Gastrocnemius medialis (tissue), 4 donors: ENCODE results near the gene FIG4.

Experiments
- POLR2A ChIP-seq, 2 donors: fragments of 450-650 bp; IDR thresholded peaks; one replicate each; pipeline ENCODE4 v1.6.1; 2017; ENCODE audit warnings: antibody characterized with exemption in 2 of 2, mild to moderate bottlenecking in 2 of 2, moderate library complexity in 2 of 2
- TF ChIP-seq, protein P1 (sequence below), 5 experiments: fragments of 450-650 bp in 3 of 5; fragments of 200-600 bp in 2 of 5; sonication (generic) in 2 of 5; IDR thresholded peaks in 4 of 5; conservative IDR thresholded peaks in 1 of 5; 1 replicate in 4 of 5; 2 replicates in 1 of 5; pipeline ENCODE4 v1.5.1; 2016 to 2019; ENCODE audit warnings: antibody characterized with exemption in 5 of 5, mild to moderate bottlenecking in 3 of 5, moderate library complexity in 3 of 5

DNA sequence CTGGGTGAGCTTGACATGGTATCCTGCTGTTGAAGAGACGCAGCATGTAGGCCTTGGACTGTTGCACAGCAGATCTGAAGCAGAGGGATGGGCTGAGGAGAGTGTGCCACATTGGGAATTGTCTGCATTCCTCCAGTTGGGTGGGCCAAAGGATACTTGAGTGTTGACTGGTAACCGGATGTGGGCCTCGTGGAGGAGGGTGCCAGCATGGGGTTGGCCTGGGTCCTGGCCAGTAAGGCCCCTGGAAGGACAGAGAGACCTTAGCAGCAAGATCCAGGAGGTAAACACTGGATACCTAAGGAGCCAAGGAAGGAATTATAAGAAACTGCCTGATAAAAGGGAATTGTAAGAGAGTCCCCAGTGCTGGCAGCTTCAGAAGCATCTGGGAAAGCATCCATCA, 76.9 kb downstream of the FIG4 start:
- TF ChIP-seq, protein P1, sequence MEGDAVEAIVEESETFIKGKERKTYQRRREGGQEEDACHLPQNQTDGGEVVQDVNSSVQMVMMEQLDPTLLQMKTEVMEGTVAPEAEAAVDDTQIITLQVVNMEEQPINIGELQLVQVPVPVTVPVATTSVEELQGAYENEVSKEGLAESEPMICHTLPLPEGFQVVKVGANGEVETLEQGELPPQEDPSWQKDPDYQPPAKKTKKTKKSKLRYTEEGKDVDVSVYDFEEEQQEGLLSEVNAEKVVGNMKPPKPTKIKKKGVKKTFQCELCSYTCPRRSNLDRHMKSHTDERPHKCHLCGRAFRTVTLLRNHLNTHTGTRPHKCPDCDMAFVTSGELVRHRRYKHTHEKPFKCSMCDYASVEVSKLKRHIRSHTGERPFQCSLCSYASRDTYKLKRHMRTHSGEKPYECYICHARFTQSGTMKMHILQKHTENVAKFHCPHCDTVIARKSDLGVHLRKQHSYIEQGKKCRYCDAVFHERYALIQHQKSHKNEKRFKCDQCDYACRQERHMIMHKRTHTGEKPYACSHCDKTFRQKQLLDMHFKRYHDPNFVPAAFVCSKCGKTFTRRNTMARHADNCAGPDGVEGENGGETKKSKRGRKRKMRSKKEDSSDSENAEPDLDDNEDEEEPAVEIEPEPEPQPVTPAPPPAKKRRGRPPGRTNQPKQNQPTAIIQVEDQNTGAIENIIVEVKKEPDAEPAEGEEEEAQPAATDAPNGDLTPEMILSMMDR (IDR thresholded peaks at IDR 0.05 in 4 of 5, conservative IDR thresholded peaks at IDR 0.05 in 1 of 5), result no peak
- TF ChIP-seq POLR2A (IDR thresholded peaks at IDR 0.05), result no peak
